GM12878 (cell line): Measurements from ENCODE around the gene DIO3.

Source experiments
- NFIC ChIP-seq: IDR thresholded peaks from 2 replicates; pipeline ENCODE4 v1.6.1; 2012; ENCODE audit warnings: low read depth, mild to moderate bottlenecking, inconsistent platforms, low read length, moderate library complexity
- STAT1 ChIP-seq: fragments of 450-650 bp; conservative IDR thresholded peaks from 2 replicates; pipeline ENCODE4 v1.6.1; 2014; ENCODE audit warnings: antibody characterized with exemption, mild to moderate bottlenecking

- TF ChIP-seq NFIC (no peak), STAT1 (no peak)
Measured at GRCh38 chr14:101542391-101542790, 18.9 kb upstream of the DIO3 start.
